AG20443 (cell line): Measurements from ENCODE around the gene KLHL2.
"Not testable (repeated sequence)": the region's sequence is repeated elsewhere in the genome, so short reads cannot be mapped to it uniquely, and the experiment has no call there.

Source experiments
- DNase-seq: peaks from one replicate; pipeline ENCODE4 v3.0.0; 2012; ENCODE audit warnings: low spot score, mixed read lengths

The KLHL2 gene

DNA sequence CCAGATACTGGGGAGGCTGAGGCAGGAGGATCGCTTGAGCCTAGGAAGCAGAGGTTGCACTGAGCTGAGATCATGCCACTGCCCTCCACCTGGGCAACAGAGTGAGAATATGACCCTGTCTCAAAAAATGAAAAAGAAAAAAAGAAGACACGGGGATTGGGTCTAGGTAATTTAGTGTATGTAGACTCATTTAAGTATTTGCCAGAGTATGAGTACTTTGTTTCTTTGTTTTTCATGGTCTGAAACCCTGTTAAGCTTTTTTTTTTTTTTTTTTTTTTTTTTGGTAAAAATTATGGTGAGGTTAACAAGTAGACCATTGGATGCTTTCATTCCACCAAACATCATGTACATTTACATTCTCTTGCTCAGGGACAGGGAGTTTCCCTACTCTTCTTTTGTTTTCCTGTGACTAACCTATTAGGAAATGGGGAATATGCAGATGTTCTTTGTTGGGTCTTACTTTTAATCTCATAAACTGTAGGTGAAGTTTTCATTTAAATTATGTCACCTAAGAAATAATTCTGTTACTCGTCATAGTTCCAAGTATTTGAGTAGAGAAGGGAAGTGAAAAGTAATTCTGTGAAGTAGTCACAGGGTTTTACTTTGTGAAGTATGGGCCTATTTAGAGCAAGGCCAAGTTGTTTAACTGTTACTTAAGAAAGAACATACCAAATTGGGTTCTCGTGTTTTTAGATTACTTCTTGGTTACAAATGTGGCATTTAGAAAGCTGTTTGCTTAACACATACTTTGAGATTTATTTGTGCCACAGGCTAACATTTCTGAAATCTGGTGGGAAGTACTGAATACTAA is 25.5 kb downstream of the KLHL2 start:
- DNase-seq, result not testable (repeated sequence)

- no peak for DNase-seq
Observed at GRCh38 chr4:165234766-165235165, 27.4 kb downstream of the KLHL2 start.

DNA sequence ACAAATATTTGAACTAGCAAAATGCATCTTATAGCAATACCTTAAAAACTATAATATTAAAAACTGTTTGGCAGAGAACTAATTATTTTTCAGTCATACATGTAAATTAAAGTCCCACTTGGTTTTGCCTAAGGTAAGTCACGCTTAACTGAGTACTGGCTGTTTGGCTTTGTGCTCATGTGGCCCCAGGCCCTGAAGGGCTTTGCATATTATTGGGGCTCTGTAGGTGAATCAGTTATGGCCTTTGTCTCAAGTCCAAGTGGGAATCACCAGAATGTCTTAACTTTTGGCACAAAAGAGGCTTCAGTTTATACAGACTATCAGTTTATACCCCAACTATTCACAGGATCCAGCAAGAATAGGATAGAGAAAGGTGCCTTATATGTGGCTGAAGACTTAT is 29.5 kb downstream of the KLHL2 start:
- DNase-seq, result not testable (repeated sequence)

GRCh38 chr4:165238041-165238640 is 30.8 kb downstream of the KLHL2 start:
- DNase-seq, result not testable (repeated sequence)

DNA sequence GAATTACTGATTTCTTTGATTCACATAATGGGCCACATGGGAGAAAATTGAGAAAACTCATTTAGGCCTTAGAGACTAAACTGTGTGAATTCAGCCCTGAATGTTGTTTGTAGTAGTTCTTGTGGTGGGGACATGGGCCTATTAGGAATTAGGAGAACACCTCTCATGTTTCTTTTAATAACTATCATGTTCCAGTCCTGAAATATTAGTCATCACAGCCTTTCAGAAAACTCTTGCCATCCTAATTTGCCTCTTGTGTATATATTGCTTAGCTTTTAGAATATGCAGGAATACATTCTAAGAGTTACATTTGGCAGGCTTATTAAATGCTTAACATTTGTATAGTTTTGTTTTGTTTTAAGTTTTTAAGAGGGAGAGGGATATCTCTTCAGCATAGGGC is 33.4 kb downstream of the KLHL2 start:
- DNase-seq, result not testable (repeated sequence)

GRCh38 chr4:165244148-165244547 is 36.8 kb downstream of the KLHL2 start:
- DNase-seq, result not testable (repeated sequence)

DNA sequence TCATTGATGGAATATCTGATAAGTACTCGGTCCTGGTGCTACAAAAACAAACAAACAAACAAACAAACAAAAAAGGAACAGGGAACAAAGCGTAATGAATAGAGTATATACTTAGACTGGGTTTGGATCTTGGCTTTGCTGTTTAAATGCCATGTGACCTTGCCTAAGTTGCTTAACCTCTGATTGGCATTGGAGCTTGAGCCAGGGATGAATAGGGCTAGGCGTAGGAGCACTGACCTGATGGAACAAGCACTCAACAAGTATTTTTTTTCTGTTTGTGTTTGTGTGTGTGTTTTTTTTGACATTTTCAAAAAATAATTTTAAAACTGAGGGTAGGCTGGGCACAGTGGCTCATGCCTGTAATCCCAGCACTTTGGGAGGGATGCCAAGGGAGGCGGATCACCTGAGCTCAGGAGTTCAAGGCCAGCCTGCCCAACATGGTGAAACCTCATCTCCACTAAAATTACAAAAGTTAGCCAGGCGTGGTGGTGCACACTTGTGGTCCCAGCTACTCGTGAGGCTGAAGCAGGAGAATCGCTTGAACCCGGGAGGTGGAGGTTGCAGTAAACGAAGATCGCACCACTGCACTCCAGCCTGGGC is 37.3 kb downstream of the KLHL2 start:
- DNase-seq, result not testable (repeated sequence)

- no peak for DNase-seq
Observed at GRCh38 chr4:165248102-165248501, 40.7 kb downstream of the KLHL2 start.

- not testable (repeated sequence) for DNase-seq
Observed at GRCh38 chr4:165248904-165249303, 41.5 kb downstream of the KLHL2 start.

DNA sequence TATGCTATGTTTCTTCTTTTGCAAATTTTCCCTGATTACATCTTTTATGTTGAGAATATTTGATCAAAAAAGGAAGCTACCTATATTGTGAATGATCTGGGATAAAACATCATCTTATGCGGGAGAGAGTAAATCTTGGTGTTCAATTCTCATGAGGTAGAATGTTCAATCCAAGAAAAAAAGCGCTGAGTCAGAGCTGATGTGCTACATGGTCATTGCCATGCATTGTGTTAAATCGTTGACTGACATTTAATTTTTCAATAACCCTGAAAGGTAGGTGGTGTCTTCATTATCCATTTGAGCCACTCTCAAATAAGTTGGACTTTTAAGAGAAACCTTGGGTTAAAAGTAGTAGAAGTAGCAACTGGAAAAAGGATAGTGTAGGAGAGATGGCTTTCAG is 47.4 kb downstream of the KLHL2 start:
- DNase-seq, result not testable (repeated sequence)

DNA sequence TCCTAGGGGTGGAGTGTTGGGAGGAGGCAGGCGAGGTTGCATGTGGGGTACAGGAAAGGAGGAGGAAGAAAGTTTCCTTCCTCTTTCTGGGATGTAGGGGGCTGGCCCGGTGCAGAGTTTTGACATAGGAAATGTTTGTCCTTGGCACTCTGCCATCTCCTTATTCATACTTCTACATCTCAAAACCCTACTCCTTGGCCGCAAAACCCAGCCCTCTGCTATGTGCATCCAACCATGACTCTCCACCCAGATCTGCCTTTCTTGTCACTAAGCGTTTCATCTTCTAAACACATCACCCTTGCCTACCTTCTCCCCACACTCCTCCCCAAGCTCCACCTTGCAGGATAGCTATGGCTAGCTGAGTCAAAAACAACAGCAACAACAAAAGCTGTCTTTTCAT is 48.1 kb downstream of the KLHL2 start:
- DNase-seq, result not testable (repeated sequence)

GRCh38 chr4:165256074-165256659 is 48.8 kb downstream of the KLHL2 start:
- DNase-seq, result not testable (repeated sequence)

GRCh38 chr4:165259776-165260175 is 52.4 kb downstream of the KLHL2 start:
- not testable (repeated sequence) for DNase-seq

DNA sequence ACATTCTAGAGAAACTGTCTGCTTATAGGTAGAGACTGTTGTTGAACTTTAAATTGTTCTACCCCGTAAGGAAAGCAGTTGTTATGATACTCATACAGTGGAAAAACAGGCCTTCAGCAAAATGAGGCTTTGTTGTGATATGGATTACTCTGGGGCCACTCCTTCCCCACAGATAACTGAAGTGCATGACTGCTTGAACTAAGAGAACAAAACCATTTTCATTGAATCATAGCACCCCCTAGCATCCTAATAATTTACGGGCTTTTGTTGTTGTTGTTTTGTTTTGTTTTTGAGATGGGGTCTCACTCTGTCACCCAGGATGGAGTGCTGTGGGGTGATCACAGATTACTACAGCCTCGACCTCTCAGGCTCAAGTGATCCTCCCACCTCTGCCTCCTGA is 54.9 kb downstream of the KLHL2 start:
- DNase-seq, result not testable (repeated sequence)

DNA sequence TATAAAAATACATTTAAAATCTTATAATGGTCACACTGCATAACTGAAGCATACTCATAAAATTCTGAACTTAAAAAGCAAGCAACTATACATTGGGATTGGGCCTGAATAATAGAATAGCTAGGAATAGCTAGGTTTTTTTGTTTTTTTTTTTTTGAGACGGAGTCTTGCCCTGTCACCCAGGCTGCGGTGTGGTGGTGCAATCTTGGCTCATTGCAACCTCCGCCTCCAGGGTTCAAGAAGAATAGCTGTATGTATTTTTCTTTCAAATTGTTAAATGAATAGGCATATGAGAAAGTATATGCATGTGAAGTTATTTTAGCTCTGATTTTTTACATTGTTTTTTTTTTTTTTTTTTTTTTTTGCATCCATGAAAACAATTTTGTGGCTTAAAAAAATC is 56.1 kb downstream of the KLHL2 start:
- DNase-seq, result not testable (repeated sequence)

- not testable (repeated sequence) for DNase-seq
Observed at GRCh38 chr4:165269931-165270330, 62.6 kb downstream of the KLHL2 start.

GRCh38 chr4:165273443-165273842 is 66.1 kb downstream of the KLHL2 start:
- not testable (repeated sequence) for DNase-seq

DNA sequence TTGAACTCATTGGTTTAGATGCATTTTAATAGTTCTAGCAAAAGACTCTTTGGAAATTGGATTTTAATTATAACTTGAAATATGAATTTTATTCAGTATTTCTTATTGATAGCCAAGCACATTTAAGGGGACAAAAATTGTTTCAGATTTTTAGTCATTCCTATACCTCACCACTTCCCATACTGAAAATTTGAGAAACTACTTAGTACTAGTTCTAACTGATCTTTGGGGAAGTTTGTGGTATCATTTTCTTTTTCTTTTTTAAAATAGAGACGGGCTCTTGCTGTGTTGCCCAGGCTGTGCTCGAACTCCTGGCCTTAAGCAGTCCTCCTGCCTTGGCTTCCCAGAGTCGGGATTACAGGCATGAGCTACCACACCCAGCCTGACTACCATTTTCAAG is 68.0 kb downstream of the KLHL2 start:
- not testable (repeated sequence) for DNase-seq

DNA sequence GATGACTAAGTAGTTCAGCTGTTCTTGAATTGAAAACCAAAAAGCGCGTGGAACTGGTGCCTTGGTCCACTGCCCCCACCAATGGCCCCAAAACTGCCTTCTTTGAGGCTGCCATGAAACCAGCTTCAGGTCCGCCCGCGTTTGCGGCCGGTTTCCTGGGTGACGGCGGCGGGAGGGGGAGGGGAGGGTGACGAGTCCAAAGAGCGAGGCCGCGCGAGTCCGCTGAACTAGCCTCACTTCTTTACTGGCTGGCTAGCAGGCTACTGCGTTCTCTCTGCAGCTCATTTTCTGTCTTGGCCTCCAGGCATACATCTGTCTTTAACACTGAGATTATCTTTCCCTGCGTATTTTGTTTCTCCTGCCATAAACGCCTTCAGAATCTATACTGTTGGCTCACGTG is 72.2 kb downstream of the KLHL2 start:
- not testable (repeated sequence) for DNase-seq

GRCh38 chr4:165284697-165285096 is 77.3 kb downstream of the KLHL2 start:
- not testable (repeated sequence) for DNase-seq

- not testable (repeated sequence) for DNase-seq
Observed at GRCh38 chr4:165286619-165287340, 79.4 kb downstream of the KLHL2 start.

- DNase-seq, result no peak
Observed at GRCh38 chr4:165288226-165288625, 80.9 kb downstream of the KLHL2 start.
